Activated gamma-delta T cell treated with Interleukin-2 at 50 U/mL for 16 hours (primary cell): ENCODE results near the gene HDAC7.

ENCODE experiments used
- DNase-seq: peaks from one replicate; pipeline ENCODE4 v3.0.0-alpha.2; 2020

The HDAC7 gene

DNA sequence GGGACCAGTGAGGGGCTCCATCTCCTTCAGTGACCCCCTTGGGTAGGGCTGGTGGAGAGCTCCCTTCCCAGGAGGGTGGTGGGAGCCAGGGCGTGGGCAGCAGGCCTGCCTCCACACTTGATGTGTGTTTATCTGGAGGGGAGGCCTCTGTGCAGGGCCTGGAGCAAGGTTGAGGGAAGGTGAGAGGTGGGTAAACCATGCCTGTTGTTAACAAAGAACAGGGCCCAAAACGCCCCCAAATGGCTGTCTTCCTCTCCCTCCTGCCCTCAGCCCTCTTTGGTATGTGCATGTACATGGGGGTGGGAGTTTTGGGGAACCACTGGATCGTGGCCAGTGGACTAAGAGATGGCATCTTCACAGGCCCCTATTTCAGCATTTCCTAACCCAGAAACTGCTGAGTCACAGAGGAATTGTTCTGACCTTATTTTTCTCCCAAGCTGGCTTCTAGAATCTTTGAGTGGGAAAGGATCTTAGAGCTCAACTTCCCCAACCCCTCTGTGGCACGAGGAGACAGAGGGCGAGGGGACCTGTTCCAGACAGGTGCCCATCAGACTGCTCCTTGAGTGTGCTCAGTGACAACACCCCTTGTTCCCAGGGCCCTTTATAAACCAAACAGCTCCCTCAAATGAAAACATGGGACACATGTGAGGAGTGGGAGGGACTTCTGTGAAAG, 43.1 kb downstream of the HDAC7 start:
- no peak for DNase-seq

GRCh38 chr12:47775100-47775911, 44.4 kb downstream of the HDAC7 start:
- DNase-seq, result no peak

GRCh38 chr12:47774663-47775062, 45.0 kb downstream of the HDAC7 start:
- no peak for DNase-seq

DNA sequence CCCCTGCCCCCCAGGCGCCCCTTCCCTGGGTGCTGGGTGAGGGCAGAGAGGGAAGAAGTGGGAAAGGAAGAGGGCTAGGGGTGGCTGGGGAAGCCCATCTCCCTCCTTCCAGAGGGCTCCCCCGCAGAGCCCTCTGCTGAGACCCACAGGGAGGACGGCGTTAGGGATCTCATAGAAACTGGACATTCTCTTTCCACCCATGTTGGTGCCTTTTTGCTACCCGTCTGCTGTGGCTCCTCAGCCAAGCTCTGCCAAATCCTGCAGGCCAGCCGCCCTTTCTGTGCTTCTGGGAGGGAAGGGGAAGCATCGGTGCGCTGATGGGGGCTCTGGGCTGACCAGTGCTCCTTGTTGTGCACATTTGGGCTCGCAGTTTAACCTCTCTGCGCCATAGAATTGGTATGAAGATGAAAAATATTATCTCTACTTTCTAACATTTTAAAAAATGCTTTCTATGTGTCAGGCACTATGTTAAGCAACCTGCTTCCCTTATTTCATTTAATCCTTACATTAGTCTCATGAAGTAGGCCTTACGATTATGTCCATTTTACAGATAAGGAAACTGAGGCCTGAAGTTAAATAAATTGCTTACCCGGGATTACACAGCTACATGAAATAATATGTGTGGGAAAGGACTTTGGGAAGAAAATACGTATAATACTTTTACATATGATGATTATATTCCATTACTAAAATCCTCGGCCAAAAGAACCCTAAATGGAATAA, 45.7 kb downstream of the HDAC7 start:
- DNase-seq, result no peak

DNA sequence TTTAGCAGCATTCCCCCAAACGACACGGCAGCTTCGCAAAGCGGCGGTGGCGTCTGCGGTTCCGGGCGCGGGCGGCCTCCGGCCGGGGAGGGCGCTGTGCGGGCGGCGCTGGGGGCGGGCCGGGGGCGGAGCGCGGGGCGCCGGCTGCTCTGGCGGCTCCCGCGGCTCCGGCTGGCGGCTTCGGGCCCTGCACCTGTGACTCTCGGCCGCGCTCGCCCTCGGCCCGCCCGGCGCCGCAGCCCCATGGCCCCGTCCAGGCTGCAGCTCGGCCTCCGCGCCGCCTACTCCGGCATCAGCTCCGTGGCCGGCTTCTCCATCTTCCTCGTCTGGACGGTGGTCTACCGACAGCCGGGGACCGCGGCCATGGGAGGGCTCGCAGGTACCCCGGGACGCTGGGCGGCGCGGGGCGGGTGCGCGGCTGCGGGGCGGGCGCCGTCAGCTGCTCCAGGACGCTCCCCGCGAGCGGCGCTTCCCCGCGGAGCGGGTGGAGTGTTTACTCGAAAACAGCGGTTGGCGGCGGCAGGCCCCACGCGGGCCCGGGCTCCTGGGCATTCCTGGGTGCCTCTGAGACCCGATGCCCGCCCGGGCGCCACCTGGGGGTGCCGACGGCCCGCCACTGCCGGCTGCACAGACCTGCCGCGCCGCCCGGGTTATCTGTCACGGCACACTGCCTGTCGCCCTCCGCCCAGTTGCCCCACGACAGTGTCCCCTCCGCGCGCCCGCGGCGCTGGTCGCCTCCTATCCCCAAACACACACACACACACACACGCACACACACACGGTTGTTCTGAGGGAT, 46.4 kb downstream of the HDAC7 start, which contains the start of gene SLC48A1:
Gene SLC48A1 (plus strand): TSS at position 177 of the 796 bp plus-strand sequence. CDS start 67 bp downstream, at position 244.
- peak; percentile 65 for DNase-seq

GRCh38 chr12:47772738-47773061, 47.0 kb downstream of the HDAC7 start:
- DNase-seq, result no peak

DNA sequence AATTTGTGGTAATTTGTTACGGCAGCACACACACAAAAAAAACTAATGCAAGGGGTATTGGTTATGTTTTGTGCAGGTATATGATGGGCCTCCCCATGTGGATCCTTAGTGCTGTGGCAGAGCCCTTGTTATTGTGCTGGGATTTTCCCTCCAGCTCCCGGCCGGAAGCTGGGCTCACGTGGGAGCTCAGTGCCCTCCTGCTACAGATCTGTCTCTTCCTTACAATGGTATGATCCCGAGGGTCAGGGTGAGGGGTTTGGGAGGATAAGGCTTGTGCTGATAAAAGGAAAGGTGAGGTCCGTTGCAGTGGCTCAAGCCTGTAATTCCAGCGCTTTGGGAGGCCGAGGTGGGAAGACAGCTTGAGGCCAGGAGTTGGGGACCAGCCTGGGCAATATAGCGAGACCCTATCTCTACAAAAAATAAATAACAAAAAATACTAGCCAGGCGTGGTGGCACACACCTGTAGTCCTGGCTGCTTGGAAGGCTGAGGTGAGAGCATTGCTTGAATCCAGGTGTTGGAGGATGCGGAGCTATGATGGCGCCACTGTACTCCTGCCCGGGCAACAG, 47.5 kb downstream of the HDAC7 start:
- no peak for DNase-seq

DNA sequence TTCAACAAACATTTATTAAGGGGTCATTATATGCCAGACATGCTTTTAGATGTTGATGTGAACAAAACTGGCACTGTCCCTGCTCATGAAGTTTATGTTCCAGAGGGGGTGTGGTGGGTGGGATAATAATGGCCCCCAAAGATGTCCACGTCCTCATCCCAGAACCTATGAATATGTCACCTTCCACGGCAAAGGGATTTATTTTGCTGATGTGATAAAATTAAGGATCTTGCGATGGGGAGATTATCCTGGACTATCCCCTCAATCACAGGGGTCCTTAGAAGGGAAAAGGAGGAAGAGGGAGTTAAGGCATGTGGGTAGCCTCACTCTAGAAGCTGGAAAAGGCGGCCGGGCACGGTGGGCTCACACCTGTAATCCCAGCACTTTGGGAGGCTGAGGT, 48.4 kb downstream of the HDAC7 start:
- DNase-seq, result no peak

GRCh38 chr12:47770086-47770726, 49.5 kb downstream of the HDAC7 start:
- DNase-seq, result no peak

DNA sequence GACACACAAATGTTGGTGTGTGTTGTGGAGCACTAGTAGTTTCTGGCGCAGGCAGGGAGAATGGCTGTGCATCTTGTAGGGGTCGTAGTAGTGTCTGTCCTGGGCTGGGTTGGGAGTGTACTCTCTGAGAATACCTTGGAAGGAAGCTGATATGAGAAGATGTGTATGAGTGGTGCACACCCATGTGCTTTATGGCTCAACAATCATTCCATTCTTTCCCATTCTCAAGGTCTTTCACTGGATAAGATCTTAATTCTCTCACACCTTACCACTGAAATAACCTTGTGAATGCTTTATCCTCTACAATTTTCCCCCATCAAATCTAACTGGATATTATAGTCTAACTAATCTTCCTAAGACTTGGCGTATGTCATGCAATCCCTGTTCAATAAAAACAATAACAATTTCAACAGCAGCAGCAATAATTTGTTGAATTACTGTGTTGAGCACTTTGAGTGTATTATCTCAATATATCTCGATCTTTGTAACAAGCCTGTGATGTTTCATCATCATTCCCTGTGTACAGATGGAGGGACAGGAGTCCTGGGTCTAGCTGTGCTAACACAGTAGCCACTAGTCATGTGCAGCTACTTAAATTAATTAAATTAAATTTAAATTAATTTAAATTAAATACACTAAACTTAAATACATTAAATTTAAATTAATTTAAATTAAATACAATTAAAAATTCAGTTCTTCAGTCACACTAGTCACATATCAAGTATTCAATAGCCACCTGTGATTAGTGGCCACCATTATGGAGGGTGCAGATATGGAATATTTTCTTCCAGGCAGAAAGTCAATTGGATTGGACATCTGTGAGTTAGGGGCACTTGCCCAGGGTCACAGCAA, 50.2 kb downstream of the HDAC7 start:
- no peak for DNase-seq

DNA sequence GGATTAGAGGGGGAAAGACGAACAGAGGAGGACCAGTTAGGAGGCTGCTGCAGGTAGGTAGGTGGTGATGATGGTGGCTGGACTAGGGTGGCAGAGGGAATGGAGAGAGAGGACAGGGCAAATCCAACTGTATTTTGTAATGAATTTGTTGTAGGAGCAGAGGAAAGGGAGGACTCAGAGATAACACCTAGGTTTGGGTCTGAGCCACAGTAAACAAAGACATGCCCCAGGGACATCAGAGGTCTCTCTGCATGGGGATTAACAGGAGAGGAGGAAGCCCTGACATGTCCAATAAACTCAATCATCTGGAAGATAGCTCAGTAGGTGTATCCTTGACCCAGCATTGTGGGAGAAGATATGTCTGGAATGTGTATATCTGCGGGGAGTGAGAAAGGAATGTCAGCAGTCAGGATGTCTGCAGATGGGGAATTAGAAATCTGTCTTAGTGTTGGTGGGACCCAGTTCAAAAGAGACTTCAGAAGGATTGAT, 51.3 kb downstream of the HDAC7 start:
- DNase-seq, result no peak

DNA sequence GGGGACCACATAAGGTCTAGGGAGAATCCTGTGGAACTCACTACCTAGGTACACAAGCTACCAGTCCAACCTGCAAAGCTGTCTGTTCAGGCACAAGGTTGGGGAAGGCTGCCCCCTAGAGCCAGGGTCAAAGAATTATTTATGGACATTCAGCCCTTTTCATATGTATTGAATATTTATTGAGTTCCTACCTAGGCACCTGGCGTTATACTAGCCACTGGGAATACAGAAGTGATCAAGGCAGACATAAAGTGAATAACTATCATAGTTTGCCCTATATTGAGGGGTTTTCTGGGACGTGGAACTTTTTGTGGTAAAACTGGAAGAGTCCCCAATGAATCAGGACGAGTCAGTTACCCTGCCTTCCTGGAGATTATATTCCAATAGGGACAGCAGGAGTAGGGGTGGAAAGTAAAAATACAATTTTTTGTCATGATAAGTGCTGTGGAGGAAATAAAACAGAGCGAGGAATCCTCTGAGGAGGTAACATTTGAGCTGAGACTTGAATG, 52.4 kb downstream of the HDAC7 start:
- peak; percentile 71 for DNase-seq

GRCh38 chr12:47766502-47767215, 53.0 kb downstream of the HDAC7 start:
- DNase-seq, result peak; percentile 22

GRCh38 chr12:47763481-47764346, 56.0 kb downstream of the HDAC7 start:
- no peak for DNase-seq

DNA sequence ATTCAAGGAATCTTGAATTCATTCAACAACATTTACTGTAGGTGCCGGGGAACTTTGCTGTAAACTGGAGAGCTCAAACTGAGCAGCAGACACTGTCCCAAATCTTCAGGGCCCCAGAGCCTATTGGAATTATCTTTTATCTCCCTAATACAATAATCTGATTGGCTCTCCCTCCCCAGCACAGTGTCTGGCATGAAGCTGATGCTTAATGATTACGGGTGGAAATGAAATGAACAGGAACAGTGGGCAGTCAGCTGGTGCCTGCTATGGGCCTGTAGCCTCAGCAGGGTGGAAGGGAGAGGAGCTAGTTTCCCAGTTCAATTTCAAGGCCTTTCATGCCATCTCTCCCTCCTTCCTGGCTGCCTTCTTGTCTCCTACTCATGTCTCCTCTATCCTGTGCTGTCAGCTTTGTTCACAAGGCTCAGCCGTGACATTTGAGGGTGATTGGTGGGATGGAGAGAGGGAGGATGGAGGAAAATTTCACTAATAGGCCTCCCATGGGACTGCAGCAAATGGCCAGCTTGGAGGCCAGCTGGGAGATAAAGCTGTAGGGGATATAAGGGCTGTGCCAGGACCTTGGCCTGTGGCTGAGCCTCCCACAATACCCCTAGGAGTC, 56.7 kb downstream of the HDAC7 start:
- no peak for DNase-seq

DNA sequence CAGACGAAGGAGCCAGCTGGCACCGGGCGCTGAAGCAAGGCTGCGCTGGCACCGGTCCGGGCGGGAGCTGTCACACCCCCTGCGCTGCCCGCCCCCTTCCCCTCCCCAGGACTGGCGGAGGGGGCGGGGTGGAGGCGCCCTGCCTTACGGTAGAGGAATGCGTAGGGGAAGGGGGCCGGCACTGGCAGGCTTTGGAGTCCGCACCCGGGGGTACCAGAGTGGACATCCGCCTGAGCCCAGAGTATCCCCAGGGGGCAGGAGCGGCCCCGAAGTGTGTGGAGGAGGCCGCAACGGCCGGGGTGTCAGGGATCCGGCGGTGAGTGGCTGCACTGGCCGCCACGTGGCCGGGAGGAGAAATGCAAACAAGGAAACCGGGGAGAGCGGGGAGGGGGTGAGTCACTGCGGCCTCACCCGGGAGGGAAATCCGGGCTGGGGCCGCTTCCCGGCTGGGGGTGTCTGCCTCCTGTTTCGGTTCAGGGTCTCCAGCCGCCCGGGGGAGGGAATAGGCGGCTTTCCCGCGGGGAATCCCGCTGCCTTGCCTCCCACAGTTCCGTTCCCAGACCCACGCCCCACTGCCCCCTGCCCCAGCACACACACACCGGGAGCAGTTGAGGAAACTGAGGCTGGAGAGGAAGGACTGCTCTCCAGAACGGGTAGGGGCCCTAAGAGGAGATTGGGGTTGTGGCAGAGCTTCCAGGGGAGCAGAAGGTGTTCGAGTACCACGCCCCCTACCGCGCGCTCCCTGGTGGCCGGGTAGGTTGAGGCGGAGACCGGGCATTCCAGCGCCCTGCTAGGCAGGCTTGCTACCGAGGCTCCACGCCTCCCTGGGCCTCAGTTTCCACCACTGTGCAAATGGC, 60.6 kb downstream of the HDAC7 start, which contains the start of gene RAPGEF3:
Gene RAPGEF3 (minus strand): TSS at position 47 of the 857 bp plus-strand sequence. CDS start 324 bp downstream, outside the sequence.
- DNase-seq, result peak; percentile 64

GRCh38 chr12:47758584-47758833, 61.2 kb downstream of the HDAC7 start:
- no peak for DNase-seq
